COR-L47 (cell line): ENCODE results near the gene PRUNE1.

Source experiments
- DNase-seq: peaks from one replicate; lab custom pipeline; 2025; lab: John Stamatoyannopoulos, UW

PRUNE1 gene

DNA sequence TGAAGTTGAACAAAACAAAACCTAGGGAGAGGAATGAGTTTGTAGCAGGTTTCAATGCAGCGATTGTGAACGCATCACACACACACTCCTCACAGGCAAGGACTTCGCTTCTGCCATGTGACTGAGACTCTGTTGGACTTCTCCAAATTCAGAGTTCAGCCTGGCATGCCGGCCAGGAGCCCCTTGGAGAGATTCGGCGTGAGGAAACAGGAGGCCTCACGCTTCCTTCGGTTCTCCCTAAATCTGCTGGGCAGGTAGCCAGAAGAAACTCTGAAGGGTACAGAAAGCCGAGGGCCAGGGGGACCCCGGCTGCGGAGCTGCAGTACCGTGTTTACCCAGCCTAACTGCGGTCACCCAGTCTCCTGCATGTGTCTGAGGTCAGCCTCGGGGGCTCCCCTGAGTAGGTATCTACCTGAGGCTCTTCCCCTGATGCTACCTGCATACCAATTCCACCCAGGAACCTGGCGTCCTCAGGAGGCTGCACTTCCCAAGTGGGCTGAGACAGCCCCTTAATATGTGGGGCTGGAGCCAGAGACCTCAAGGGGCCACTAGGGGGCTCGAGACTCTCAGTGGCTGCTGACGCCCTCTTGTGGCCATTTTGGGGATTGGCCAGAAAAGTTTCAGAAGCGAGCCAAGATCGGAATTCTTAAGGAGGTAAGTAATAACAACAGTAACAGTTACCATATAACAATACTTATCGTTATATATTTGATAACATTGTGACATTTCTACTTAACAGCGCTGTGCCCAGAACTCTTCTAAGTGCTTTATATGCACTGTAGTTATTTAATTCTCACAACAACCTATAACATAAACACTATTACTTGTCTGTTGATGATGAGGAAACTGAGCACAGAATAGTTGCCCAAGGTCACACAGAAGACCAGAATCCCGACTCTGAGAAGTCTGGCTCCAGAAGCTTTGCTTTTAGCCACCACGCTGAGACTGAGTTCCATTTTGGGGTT lies 28.9 kb upstream of the PRUNE1 start:
- DNase-seq: peak; percentile 80

DNA sequence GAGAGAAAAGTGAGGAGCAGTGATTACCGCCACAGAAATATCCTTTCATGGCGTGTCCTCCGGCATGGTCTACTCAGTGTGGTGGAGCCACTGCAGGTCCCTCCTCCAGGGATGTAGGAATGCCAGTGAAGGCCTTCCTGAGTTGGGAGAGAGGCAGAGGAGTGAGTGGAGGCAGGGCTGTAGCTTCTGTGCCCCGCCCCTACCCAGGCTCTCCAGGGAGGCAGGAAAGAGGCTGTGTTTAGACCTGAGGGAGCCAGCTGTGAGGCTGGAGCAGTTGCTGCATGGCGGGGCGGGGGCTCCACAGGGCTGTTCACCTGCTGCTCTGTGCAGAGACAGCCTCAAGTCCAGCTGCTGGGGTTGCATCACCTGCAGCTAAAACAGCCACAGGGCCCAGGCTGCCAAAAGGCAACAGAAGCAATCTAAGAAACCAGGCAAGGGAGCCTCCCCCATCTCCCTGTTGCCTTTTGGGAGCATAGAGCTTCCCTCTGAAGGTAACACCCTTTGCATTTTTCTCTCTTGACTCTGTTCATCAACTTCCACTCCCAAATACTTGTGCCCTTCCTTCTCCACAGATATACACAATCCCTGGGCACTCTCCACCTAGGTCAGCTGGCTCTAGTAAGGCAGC lies 27.0 kb upstream of the PRUNE1 start:
- peak; percentile 93 for DNase-seq

DNA sequence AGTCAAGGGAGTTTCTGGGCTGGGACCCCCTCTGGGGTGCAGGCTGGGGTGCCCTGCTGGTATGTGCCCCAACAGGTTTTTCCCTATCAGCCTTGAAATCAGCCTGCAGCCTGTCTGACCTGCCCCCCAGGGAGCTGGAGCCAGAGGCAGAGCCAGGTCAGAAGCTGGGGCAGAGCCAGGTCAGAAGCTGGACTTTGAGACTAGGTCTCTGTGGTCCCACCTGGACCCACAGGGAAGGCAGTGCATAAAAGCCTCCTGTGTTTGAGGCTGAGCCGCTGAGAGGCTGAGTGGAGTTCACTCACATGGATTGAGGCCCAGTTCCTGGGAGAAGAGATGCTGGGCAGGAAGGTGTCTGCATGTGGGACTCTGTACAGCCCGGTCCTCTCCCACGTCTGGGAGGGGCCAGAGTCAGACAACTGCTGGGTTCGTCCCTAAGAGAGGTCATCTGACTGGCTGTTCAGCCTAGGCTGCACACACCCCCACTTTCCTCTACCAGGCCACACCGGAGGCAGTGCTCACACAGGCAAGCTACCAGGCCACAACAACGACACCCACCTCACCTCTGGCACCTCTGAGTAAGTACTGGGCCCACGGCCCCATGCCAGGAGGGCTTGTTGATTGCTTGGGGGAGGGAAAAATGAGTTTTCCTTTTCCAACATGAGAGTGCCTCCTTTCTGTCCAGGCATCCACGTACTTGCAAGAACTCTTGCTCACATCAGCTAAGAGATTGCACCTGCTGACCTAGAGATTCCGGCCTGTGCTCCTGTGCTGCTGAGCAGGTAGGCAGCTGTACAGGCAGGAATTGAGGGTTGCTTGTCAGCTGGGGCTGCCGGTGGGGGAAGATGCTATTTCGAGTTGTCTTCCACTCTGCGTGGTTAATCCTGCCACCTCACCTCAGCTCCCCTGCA lies 26.2 kb upstream of the PRUNE1 start, which contains the start of gene ANXA9:
TSS of gene ANXA9 (plus strand) at position 488 of the 908 bp plus-strand sequence. CDS start 814 bp downstream, outside the sequence.
- DNase-seq: no peak

DNA sequence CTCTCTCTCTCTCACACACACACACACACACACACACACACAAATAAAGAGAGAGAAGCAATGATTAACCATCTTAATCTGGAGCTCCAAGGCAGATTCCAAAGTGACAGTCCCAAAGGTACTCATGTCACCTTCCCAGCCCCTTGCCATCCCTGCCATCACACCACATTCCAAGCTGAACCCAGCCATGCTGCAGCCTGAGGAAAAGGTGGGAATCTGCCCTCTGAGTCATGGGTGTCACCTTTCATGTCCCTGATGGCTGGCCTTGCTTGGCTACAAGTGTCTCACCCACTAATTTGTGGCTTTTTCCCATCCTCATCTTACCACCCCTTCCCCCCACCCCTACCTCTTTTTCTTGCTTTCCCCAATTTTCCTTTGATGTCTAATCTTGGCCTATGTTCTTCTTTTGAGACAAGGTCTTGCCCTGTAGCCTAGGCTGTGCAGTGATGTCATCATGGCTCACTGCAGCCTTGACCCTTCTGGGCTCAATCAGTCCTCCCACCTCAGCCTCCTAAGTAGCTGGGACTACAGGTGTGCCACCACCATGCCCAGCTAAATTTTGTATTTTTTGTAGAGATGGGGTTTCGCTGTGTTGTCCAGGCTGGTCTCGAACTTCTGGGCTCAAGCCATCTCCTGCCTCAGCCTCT lies 22.9 kb upstream of the PRUNE1 start:
- DNase-seq: no peak

DNA sequence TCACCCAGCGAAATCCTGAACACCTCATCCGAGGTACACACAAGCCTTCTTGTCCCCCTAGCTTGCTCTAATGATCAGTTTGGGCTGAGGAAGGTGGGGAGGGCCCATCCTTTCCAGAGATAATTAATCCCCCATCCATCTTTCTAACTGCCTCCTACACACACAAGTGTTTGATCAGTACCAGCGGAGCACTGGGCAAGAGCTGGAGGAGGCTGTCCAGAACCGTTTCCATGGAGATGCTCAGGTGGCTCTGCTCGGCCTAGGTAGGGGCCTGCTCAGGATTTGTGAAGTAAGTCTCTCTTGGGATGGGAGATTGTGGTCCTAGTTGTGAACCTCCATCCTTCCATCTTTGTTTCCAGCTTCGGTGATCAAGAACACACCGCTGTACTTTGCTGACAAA lies 20.3 kb upstream of the PRUNE1 start:
- DNase-seq: no peak

DNA sequence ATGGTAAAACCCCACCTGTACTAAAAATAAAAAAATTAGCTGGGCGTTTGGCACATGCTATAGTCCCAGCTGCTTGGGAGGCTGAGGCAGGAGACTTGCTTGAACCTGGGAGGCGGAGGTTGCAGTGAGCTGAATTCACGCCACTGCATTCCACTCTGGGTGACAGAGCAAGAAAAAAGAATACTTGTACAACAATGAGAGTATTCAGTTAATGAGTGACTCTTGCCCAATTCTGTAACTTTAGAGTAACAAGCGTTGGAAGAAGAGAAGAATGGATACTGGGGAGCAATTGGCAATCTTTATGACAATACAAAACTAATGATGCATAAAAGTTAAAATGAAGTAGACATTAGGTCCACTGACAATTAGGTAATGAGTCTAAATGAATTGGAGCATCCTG lies 15.6 kb upstream of the PRUNE1 start:
- no peak for DNase-seq

DNA sequence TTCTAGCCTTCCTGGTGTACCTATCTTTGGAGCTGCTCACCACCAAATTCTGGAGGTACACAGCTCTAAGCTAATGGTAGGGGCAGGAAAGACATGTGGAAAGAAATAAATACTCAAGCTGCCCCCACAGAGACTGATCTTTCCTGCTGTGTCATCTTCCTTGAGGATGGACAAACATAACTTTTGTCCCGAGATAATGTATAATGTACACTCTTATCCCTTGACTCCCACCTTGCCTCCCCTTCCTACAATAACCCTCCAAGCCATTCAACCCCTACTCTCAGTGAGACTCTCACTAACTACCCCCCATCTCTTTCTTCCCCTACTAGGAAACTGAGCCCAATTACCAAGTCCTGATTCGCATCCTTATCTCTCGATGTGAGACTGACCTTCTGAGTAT lies 14.0 kb upstream of the PRUNE1 start:
- DNase-seq: no peak

DNA sequence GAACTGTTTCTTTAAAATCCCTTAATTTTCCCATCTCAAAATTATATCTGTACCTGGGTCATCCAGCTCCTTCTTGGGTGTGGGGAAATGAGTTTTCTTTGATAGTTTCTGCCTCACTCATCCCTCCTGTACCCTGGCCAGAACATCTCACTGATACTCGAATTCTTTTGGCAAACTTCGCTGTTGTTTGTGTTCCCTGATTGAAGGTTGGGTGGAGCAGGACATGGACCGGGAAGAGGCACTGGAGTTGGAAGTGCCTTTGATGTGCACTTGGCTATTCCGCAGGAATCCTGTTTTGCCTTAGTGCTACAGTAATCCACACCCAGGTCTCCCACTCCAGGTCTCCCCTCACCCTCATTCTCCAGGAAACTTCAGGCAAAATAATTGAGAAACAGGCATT lies 12.8 kb upstream of the PRUNE1 start:
- no peak for DNase-seq

DNA sequence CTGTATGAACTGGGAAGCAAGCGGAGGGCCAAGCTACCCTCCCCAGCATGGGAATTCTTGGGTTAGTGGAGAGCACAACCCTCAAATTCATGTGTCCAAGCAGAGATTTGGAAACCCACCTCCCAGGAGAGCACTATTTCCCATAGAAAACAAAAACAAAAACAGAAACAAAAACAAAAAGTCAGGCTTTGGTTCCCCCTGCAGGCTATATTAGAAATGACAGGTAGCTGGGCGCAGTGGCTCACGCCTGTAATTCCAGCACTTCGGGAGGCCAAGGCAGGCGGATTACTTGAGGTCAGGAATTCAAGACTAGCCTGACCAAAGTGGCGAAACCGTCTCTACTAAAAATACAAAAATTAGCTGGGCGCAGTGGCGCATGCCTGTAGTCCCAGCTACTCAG lies 12.4 kb upstream of the PRUNE1 start:
- DNase-seq: no peak

DNA sequence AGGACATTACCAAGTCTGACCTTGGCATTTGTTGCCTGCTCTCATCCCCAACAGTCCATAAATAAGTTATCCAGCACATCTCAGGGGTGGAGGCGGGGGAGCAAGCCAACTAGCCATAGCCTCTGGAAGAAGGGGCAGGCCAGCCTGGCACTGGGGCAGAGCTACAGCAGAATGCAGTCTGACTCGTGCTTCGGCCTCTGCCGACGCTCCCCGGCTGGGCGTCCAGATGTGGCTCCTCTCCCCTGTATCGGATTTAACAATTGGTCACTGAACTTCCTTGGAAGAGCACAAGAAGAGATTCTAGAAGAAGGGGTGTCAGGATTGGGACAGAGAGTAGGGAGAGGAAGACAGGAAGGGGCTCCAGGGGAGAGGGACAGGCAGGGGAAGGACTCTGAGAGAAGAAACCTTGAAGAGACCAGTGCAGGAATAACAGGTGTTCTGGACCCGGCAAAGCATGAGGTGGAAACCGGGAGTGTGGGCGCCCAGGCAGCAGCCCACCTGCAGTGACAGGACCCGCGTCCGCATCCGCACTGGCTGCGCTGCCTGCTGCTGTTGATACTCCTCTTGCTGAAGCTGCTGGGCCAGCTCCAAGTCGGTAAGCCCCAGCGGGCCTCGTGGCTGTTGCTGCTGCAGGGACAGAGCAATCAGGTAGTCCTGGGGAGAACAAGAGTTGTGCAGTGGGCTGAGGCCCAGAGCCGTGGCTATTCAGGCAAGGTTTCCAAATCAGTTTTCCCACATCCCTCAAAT lies 10.9 kb upstream of the PRUNE1 start:
- no peak for DNase-seq

DNA sequence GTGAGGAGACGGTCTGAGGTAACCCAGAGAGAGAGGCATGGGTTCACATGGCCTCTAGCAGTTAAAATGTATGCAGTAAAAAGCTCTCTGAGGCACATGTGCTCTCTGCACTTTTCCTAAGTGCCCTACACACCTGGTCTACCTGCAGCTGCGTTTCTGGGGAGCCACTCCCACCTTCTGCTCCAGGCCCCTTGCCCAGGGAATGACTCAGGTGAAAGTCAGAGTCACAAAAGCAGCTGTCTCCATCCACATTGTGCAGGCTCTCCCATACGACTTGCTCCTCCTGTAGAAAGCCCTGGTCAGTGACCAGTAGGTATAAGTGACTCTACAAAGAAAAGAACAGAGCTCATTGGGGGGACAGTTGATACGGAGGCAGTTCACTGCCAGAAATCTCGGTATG lies 10.3 kb upstream of the PRUNE1 start:
- no peak for DNase-seq

DNA sequence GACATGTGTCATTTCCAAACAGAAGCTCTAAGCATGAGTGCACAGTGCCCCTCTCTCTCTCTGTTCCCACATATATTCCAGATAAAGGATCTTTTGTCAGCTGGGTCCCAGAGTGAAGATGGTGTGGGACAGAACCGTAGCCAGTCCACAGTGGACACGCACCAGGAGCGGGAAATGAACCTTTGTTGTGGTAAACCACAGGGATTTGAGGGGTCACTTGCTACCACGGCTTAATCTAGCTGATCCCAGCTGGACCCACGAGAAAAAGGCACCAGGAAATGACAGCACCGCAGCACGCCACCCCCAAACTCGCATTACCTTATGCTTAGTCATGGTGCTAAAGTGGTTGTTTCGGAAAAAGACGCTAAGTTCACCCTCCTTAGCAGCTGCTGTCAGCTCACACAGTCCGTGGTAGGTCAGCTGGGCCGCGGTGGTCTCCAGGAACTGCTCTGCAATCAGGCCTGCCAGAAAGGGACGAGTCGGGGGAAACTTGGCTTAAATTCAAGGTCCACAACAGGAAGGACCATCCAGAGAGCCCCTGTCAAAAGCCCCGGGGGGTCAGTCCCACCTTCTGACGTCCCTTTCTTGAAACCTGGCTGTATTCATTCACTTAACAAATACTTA lies 9.1 kb upstream of the PRUNE1 start:
- no peak for DNase-seq

DNA sequence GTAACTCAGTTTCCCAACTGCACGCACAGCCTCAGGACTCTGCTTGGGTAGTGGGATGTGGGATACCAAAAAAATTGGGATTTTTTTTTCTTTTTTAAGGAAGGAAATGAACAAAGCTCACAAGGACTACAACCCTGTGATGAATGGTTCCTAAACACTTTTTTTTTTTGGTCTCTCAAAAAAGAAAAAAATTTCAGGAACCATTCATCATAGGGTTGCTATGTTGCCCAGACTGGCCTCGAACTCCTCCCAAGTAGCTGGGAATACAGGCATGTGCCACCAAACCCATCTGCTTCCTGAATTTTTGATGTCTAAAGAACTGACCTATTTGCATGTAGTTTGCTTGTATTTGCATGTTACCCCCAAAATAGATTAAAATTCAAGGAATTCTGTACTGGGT lies 8.3 kb upstream of the PRUNE1 start:
- DNase-seq: no peak

DNA sequence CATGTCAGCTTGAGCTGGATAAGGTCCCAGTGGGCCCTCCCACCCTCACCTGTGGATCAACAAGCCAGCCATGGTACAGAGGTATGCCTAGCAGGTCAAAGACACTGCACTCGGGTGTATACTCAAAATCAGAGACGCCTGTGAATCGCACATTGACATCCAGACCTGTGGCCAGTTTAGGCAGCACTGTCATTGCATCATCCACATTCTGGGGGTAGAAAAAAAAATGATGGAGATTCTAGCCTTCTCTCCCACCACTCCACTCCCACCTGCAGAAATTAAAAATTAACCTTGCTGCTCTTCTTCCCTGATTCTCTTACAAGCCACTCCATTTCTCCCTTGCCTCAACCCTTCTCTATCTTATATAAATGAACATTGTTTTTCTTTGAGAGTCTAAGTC lies 7.8 kb upstream of the PRUNE1 start:
- DNase-seq: no peak

DNA sequence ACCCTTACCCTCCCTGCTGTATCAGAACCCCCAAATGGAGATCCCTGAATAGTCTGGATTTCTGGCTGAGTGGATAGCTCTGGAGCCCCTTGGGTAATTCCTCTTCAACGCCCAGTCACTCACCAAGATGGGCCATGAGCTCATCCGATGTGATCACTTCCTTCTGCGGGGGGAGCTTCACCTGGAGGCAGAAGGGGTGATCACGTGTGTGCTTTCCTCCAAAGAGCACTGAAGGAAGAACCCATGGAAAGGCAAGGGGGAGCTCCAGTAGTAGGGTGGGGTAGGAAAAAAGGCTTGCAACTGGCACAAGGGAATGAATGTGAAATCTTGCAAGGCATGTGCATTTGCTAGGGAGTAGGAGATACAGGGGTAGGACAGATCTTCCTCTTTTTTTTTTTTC lies 6.6 kb upstream of the PRUNE1 start:
- no peak for DNase-seq

DNA sequence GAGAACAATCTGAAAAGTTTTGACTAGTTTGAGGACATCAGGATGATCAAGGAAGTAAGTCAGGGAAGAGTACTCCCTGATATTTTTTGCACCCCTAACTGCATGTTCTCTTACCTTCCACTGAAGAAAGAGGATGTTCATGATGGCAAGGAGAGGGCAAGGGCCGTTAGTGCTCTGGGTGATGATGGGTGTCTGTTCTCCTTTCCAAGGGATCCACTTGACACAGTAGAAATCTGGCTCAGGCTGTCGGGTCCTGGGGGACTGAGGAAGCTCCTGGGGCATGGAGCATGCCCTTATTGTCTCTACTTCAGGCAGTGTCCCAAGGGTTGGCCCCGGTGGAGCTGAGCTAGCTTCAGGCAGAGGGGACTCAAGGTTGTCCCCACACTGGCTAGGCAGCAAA lies 6.2 kb upstream of the PRUNE1 start:
- DNase-seq: no peak

DNA sequence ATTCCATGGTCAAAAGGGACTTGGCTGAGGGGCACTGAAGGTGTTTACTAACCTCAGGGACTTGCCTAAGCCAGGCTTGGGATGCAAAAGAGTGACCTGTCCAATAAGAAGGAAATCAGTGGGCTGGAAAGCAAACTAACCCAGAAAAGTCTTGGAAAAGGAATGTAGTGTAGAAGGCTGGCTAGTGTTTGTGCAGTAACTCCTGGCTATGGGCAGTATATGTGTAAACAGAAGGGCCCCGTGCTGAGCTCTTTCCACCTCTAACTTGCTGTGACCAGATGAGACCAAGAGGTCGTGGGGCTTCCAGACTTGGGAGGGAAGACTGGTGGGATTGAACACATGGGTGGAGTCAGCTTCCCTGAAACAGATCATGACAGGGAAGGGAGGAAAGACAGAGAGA lies 5.6 kb upstream of the PRUNE1 start:
- no peak for DNase-seq

DNA sequence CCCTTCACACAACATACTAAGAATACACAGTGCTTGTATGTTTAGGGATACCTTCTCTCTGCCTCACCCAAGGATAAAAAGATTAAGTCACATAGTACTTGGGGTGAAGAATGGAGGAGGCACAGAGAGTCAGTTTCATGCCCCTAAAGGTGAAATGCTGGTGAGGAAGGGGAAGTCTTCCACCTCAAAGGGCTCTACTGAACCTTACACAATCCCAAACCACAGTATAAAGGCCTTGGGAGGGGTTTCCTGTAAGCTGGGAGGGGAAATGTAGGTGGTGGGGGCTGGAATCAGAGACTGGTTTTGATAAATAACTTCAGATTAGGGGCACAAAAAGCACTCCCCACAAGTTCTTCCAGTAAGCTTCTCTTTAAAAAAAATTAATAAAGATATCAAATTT lies 5.1 kb upstream of the PRUNE1 start:
- no peak for DNase-seq

DNA sequence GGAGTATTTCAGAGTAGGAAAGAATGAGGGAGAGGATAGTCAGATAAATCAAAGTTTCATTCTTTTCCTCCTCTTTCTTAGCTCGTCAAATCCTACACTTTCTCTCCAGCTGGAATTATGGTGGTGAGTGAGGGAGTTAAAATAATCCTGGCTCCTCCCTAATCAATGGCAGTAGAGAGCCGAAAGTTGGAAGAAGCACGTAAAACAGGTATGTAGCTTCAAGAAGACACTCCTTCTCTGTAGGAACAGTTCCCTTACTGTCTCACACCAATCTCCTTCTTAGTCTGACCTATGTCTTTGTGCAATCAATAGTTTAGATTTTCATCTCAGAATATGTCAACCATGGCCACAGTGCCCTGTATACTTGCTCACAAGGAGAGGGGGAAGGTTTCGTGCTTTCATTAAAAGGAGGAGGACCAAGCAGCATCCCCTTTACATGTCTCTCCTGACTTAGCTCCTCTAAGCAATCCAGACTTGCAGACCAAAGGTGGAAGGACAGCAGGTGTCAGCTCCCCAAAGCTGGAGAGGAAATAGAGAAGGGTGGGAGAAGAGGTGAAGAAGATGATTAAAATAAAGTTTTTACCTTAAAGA lies 2.4 kb upstream of the PRUNE1 start:
- DNase-seq: no peak

DNA sequence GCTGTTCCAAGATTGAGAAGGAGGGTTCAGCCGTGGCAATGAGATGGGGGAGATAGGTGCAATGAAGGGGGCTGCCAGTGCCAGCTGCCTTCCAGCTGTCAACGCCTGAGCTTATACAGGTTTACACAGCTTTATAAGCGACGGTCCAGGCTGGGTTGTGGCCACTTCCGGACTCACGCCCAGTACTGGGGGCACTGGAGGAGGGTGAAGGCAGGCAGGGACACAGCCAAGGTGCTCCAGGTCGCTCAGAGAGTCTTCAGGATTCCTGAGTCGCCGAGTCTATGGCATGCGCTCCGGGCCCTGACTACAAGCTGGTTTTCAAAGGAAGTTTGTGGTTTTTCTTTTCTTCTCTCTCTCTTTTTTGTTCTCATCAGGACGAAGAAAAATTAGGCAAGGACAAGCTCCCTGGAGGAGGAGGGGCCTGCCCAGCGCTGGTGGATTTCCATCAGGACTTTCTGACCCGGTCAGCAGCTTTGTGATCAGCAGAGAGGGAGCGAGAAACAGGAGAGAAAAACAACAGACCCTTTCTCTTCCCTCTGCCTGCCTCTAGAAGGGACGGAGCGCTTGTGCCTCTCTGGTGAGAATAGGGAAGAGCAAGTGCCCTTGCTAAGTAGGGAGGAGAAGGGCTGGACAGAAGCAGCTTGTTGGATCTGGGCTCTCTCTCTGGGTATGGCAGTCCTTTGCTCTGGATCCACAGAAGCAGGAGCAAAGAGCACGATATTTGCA lies 1.8 kb upstream of the PRUNE1 start, which contains the start of gene MINDY1:
TSS of gene MINDY1 (minus strand) at position 576 of the 726 bp plus-strand sequence. CDS start 4,285 bp downstream, outside the sequence.
- peak; percentile 54 for DNase-seq
